Ectodermal cell (in vitro differentiated cells): ENCODE results near the gene ROR2.

ENCODE experiments used
- H3K27ac ChIP-seq: 2 replicates; pipeline ENCODE4 v1.7.0; 2013; ENCODE audit warnings: mild to moderate bottlenecking, low read depth, low read length; ENCODE audit not compliant: insufficient read depth, poor library complexity, severe bottlenecking
- H3K27me3 ChIP-seq: 2 replicates; pipeline ENCODE4 v1.7.0; 2013; ENCODE audit warnings: mild to moderate bottlenecking, low read length; ENCODE audit not compliant: insufficient read depth, control insufficient read depth, poor library complexity, severe bottlenecking
- H3K36me3 ChIP-seq: one replicate; pipeline ENCODE4 v1.7.0; 2013; ENCODE audit warnings: low read length; ENCODE audit not compliant: control insufficient read depth, insufficient read depth
- H3K4me1 ChIP-seq: one replicate; pipeline ENCODE4 v1.7.0; 2013; ENCODE audit warnings: low read length; ENCODE audit not compliant: control insufficient read depth, insufficient read depth
- H3K4me3 ChIP-seq: 2 replicates; pipeline ENCODE4 v1.7.0; 2013; ENCODE audit warnings: low read depth, low read length, control low read depth; ENCODE audit not compliant: insufficient read depth
- H3K9me3 ChIP-seq: 2 replicates; pipeline ENCODE4 v1.7.0; 2013; ENCODE audit warnings: mild to moderate bottlenecking, low read length, moderate library complexity; ENCODE audit not compliant: control insufficient read depth
- WGBS, 2 experiments: methylation state at CpG; one replicate each; pipeline ENCODE4 v1.1.7; 2013; ENCODE audit warnings: missing lambda C conversion rate in 2 of 2; 5-methylcytosine and 5-hydroxymethylcytosine counted together

The ROR2 gene

GRCh38 chr9:91571036-91571435 lies 379.0 kb downstream of the ROR2 start:
- Histone ChIP-seq H3K4me1 (peaks cover 9% of the 10 kb centered on the region), H3K27ac (no peak overlapping the region), H3K36me3 (no peaks in the 10 kb centered on the region), H3K4me3 (no peak overlapping the region), H3K9me3 (no peaks in the 10 kb centered on the region), H3K27me3 (no peaks in the 10 kb centered on the region)

- Histone ChIP-seq H3K27ac (no peak overlapping the region), H3K36me3 (no peaks in the 10 kb centered on the region), H3K27me3 (no peaks in the 10 kb centered on the region), H3K9me3 (no peaks in the 10 kb centered on the region), H3K4me3 (no peak overlapping the region), H3K4me1 (peaks cover 6% of the 10 kb centered on the region)
- WGBS, 2 experiments = 91 to 92% methylated on average over 12 of the region's 12 CpGs
Measured at GRCh38 chr9:91567642-91568274, 382.3 kb downstream of the ROR2 start.

- Histone ChIP-seq H3K27ac (no peak overlapping the region), H3K9me3 (no peaks in the 10 kb centered on the region), H3K4me3 (no peak overlapping the region), H3K27me3 (no peaks in the 10 kb centered on the region), H3K4me1 (no peaks in the 10 kb centered on the region), H3K36me3 (no peaks in the 10 kb centered on the region)
- 65 to 67% methylated on average over 3 of the region's 3 CpGs for WGBS, 2 experiments
Measured at GRCh38 chr9:91564081-91564670, 385.9 kb downstream of the ROR2 start.

GRCh38 chr9:91562416-91562815 lies 387.6 kb downstream of the ROR2 start:
- no peaks in the 10 kb centered on the region for H3K27me3 ChIP-seq
- H3K4me1 ChIP-seq = no peaks in the 10 kb centered on the region
- no peak overlapping the region for H3K27ac ChIP-seq
- 89 to 100% methylated on average over 1 to 3 of the region's 3 CpGs for WGBS, 2 experiments
- H3K36me3 ChIP-seq = no peaks in the 10 kb centered on the region
- H3K4me3 ChIP-seq = no peak overlapping the region
- no peaks in the 10 kb centered on the region for H3K9me3 ChIP-seq

GRCh38 chr9:91560301-91560700 lies 389.7 kb downstream of the ROR2 start:
- Histone ChIP-seq H3K4me3 (no peak overlapping the region), H3K4me1 (no peaks in the 10 kb centered on the region), H3K9me3 (no peaks in the 10 kb centered on the region), H3K27me3 (no peaks in the 10 kb centered on the region), H3K36me3 (no peaks in the 10 kb centered on the region), H3K27ac (no peak overlapping the region)
- 100% methylated on average over 2 of the region's 2 CpGs; no CpG with 5 or more reads in 1 of the 2 experiments for WGBS, 2 experiments

GRCh38 chr9:91558879-91559278 lies 391.1 kb downstream of the ROR2 start:
- no peaks in the 10 kb centered on the region for H3K9me3 ChIP-seq
- H3K4me3 ChIP-seq = no peak overlapping the region
- H3K36me3 ChIP-seq = no peaks in the 10 kb centered on the region
- H3K4me1 ChIP-seq = no peaks in the 10 kb centered on the region
- H3K27me3 ChIP-seq = no peaks in the 10 kb centered on the region
- H3K27ac ChIP-seq = no peak overlapping the region
- 90 to 94% methylated on average over 2 of the region's 2 CpGs for WGBS, 2 experiments

GRCh38 chr9:91558395-91558794 lies 391.6 kb downstream of the ROR2 start:
- WGBS, 2 experiments = 97% methylated on average over 2 to 3 of the region's 3 CpGs
- Histone ChIP-seq H3K4me1 (no peaks in the 10 kb centered on the region), H3K27ac (no peak overlapping the region), H3K4me3 (no peak overlapping the region), H3K36me3 (no peaks in the 10 kb centered on the region), H3K9me3 (no peaks in the 10 kb centered on the region), H3K27me3 (no peaks in the 10 kb centered on the region)

- H3K27me3 ChIP-seq = no peaks in the 10 kb centered on the region
- no peak overlapping the region for H3K27ac ChIP-seq
- H3K4me1 ChIP-seq = no peaks in the 10 kb centered on the region
- no peak overlapping the region for H3K4me3 ChIP-seq
- H3K36me3 ChIP-seq = no peaks in the 10 kb centered on the region
- no peaks in the 10 kb centered on the region for H3K9me3 ChIP-seq
- WGBS, 2 experiments = 98 to 100% methylated on average over 1 to 2 of the region's 2 CpGs
Measured at GRCh38 chr9:91557327-91557726, 392.7 kb downstream of the ROR2 start.

GRCh38 chr9:91555132-91555531 lies 394.9 kb downstream of the ROR2 start:
- WGBS, 2 experiments = 100% methylated on average over 1 to 2 of the region's 2 CpGs
- H3K9me3 ChIP-seq = no peaks in the 10 kb centered on the region
- no peak overlapping the region for H3K4me3 ChIP-seq
- H3K27ac ChIP-seq = no peak overlapping the region
- H3K4me1 ChIP-seq = no peaks in the 10 kb centered on the region
- no peaks in the 10 kb centered on the region for H3K27me3 ChIP-seq
- no peaks in the 10 kb centered on the region for H3K36me3 ChIP-seq

GRCh38 chr9:91549177-91549576 lies 400.9 kb downstream of the ROR2 start:
- Histone ChIP-seq H3K27me3 (no peaks in the 10 kb centered on the region), H3K4me1 (no peaks in the 10 kb centered on the region), H3K9me3 (no peaks in the 10 kb centered on the region), H3K36me3 (no peaks in the 10 kb centered on the region), H3K4me3 (no peak overlapping the region), H3K27ac (no peak overlapping the region)
- WGBS, 2 experiments = 88 to 92% methylated on average over 5 of the region's 5 CpGs
